Measurements from ENCODE around the gene MGLL.

The MGLL gene

GRCh38 chr3:127780536-127781400 is 41.5 kb downstream of the MGLL start:
- Histone ChIP-seq H3K36me3 (no peaks in the 10 kb centered on the region), H3K4me3 (no peak overlapping the region), H4K20me1 (no peaks in the 10 kb centered on the region), H3K9ac (no peak overlapping the region), H3K4me1 (peaks cover 32 to 43% (median 37%) of the 10 kb centered on the region in 10 experiments), H3K27me3 (peaks cover 0 to 11% (median 0%) of the 10 kb centered on the region in 11 experiments; a peak in 3 of 22 replicates), H3K4me2 (no peak overlapping the region), H3K9me3 (replicated peaks in 1 of 11) (peaks cover 8 to 16% (median 13%) of the 10 kb centered on the region in 11 experiments; a peak in 21 of 22 replicates), H3K27ac (no peak overlapping the region)
- TF ChIP-seq Cebpa-rat (IDR thresholded peaks at IDR 0.05): no peak

- peak overlapping the region in 7 of 11 experiments; percentile 4 to 69 (median 27); a peak in 9 of 22 replicates for H3K4me2 ChIP-seq
- H3K9ac ChIP-seq: no peak overlapping the region
- no peaks in the 10 kb centered on the region for H4K20me1 ChIP-seq
- H3K36me3 ChIP-seq: no peaks in the 10 kb centered on the region
- no peak for TF ChIP-seq Cebpa-rat (IDR thresholded peaks at IDR 0.05)
- no peak overlapping the region for H3K4me3 ChIP-seq
- H3K9me3 ChIP-seq (replicated peaks in 1 of 11): peaks cover 8 to 16% (median 13%) of the 10 kb centered on the region in 11 experiments; a peak in 21 of 22 replicates
- peaks cover 32 to 43% (median 37%) of the 10 kb centered on the region in 10 experiments for H3K4me1 ChIP-seq
- H3K27ac ChIP-seq: no peak overlapping the region
- peaks cover 0 to 11% (median 0%) of the 10 kb centered on the region in 11 experiments; a peak in 3 of 22 replicates for H3K27me3 ChIP-seq
Observed at GRCh38 chr3:127779747-127780146, 42.6 kb downstream of the MGLL start.

- Histone ChIP-seq H3K27me3 (no peaks in the 10 kb centered on the region), H3K4me2 (no peak overlapping the region), H3K4me1 (peaks cover 32 to 46% (median 43%) of the 10 kb centered on the region in 10 experiments), H3K27ac (no peak overlapping the region), H3K9me3 (replicated peaks in 1 of 11) (peaks cover 8 to 16% (median 13%) of the 10 kb centered on the region in 11 experiments; a peak in 21 of 22 replicates), H3K9ac (no peak overlapping the region), H3K4me3 (no peak overlapping the region), H4K20me1 (no peaks in the 10 kb centered on the region), H3K36me3 (no peaks in the 10 kb centered on the region)
- no peak for TF ChIP-seq Cebpa-rat (IDR thresholded peaks at IDR 0.05)
Observed at GRCh38 chr3:127777921-127778656, 44.2 kb downstream of the MGLL start.

- no peak overlapping the region for H3K4me2 ChIP-seq
- no peaks in the 10 kb centered on the region for H3K27me3 ChIP-seq
- no peak overlapping the region for H3K4me3 ChIP-seq
- H4K20me1 ChIP-seq: no peaks in the 10 kb centered on the region
- H3K9me3 ChIP-seq (replicated peaks in 1 of 11): peaks cover 8 to 16% (median 13%) of the 10 kb centered on the region in 11 experiments; a peak in 21 of 22 replicates
- H3K4me1 ChIP-seq: peaks cover 40 to 54% (median 49%) of the 10 kb centered on the region in 10 experiments
- no peak for TF ChIP-seq Cebpa-rat (IDR thresholded peaks at IDR 0.05)
- no peaks in the 10 kb centered on the region for H3K36me3 ChIP-seq
- H3K9ac ChIP-seq: no peak overlapping the region
- no peak overlapping the region for H3K27ac ChIP-seq
Observed at GRCh38 chr3:127777332-127777731, 45.0 kb downstream of the MGLL start.

- Histone ChIP-seq H3K4me3 (no peak overlapping the region), H3K9ac (no peak overlapping the region), H3K27me3 (no peaks in the 10 kb centered on the region), H4K20me1 (no peaks in the 10 kb centered on the region), H3K4me2 (peak overlapping the region; percentile 77 to 95 (median 88); a peak in 21 of 22 replicates), H3K36me3 (no peaks in the 10 kb centered on the region), H3K9me3 (replicated peaks in 1 of 11) (peaks cover 8 to 16% (median 13%) of the 10 kb centered on the region in 11 experiments; a peak in 21 of 22 replicates), H3K4me1 (peaks cover 43 to 62% (median 50%) of the 10 kb centered on the region in 10 experiments), H3K27ac (peak overlapping the region in 2 of 11 experiments; percentile 55; a peak in 2 of 22 replicates)
- TF ChIP-seq Cebpa-rat (IDR thresholded peaks at IDR 0.05): no peak
Observed at GRCh38 chr3:127776347-127776746, 46.0 kb downstream of the MGLL start.

GRCh38 chr3:127775398-127776109 is 46.8 kb downstream of the MGLL start:
- no peak for TF ChIP-seq Cebpa-rat (IDR thresholded peaks at IDR 0.05)

GRCh38 chr3:127774647-127775046 is 47.7 kb downstream of the MGLL start:
- H3K4me1 ChIP-seq: peaks cover 43 to 76% (median 58%) of the 10 kb centered on the region in 10 experiments
- H3K27me3 ChIP-seq: no peaks in the 10 kb centered on the region
- H3K36me3 ChIP-seq: no peaks in the 10 kb centered on the region
- H3K27ac ChIP-seq: peak overlapping the region in 2 of 11 experiments; percentile 55; a peak in 2 of 22 replicates
- H3K4me3 ChIP-seq: no peak overlapping the region
- H3K9me3 ChIP-seq (replicated peaks in 1 of 11): peaks cover 8 to 16% (median 13%) of the 10 kb centered on the region in 11 experiments; a peak in 21 of 22 replicates
- H3K9ac ChIP-seq: no peak overlapping the region
- peak overlapping the region; percentile 77 to 95 (median 88) for H3K4me2 ChIP-seq
- no peak for TF ChIP-seq Cebpa-rat (IDR thresholded peaks at IDR 0.05)
- no peaks in the 10 kb centered on the region for H4K20me1 ChIP-seq

More at GRCh38 chr3:127775398-127776109, 46.8 kb downstream of the MGLL start:
- peak overlapping the region in 9 of 11 experiments; percentile 10 to 51 (median 38); a peak in 12 of 22 replicates for H3K9ac ChIP-seq
- H3K9me3 ChIP-seq (replicated peaks in 1 of 11): peaks cover 8 to 16% (median 13%) of the 10 kb centered on the region in 11 experiments; a peak in 21 of 22 replicates
- peak overlapping the region in 8 of 11 experiments; percentile 23 to 55 (median 50); a peak in 15 of 22 replicates for H3K27ac ChIP-seq
- no peaks in the 10 kb centered on the region for H3K36me3 ChIP-seq
- no peaks in the 10 kb centered on the region for H3K27me3 ChIP-seq
- no peaks in the 10 kb centered on the region for H4K20me1 ChIP-seq
- H3K4me2 ChIP-seq: peak overlapping the region; percentile 77 to 95 (median 88)
- peak overlapping the region in 2 of 10 experiments; percentile 15 to 37; a peak in 1 of 20 replicates for H3K4me3 ChIP-seq
- H3K4me1 ChIP-seq: peaks cover 43 to 70% (median 58%) of the 10 kb centered on the region in 10 experiments

- no peak for TF ChIP-seq Cebpa-rat (IDR thresholded peaks at IDR 0.05)
Observed at GRCh38 chr3:127773752-127774395, 48.4 kb downstream of the MGLL start.

More at GRCh38 chr3:127773752-127774395, 48.4 kb downstream of the MGLL start:
- peaks cover 43 to 77% (median 55%) of the 10 kb centered on the region in 10 experiments for H3K4me1 ChIP-seq
- peak overlapping the region in 10 of 11 experiments; percentile 4 to 95 (median 84); a peak in 13 of 22 replicates for H3K4me2 ChIP-seq
- no peaks in the 10 kb centered on the region for H3K27me3 ChIP-seq
- no peak overlapping the region for H3K9ac ChIP-seq
- no peaks in the 10 kb centered on the region for H3K36me3 ChIP-seq
- H3K4me3 ChIP-seq: no peak overlapping the region
- H3K27ac ChIP-seq: no peak overlapping the region
- H4K20me1 ChIP-seq: no peaks in the 10 kb centered on the region
- peaks cover 8 to 18% (median 14%) of the 10 kb centered on the region in 11 experiments; a peak in 21 of 22 replicates for H3K9me3 ChIP-seq (replicated peaks in 1 of 11)
